GM18951 (cell line): ENCODE results near the gene KIAA1958.
"Not testable (repeated sequence)": the region's sequence is repeated elsewhere in the genome, so short reads cannot be mapped to it uniquely, and the experiment has no call there.

Experiments
- POLR2A ChIP-seq: IDR thresholded peaks from 4 replicates; pipeline ENCODE4 v1.6.1; 2011; ENCODE audit warnings: mild to moderate bottlenecking; ENCODE audit not compliant: insufficient read length, insufficient read depth; ENCODE audit errors: extremely low read depth
- in situ Hi-C: fragments of 300-500 bp; cut with MboI; formaldehyde crosslinking; loops from one replicate; pipeline ENCODE4 v1.12.0; 2022; ENCODE audit warnings: low sequenced_read_pairs, mixed read lengths, inconsistent platforms; ENCODE audit not compliant: unreplicated experiment

KIAA1958 gene

DNA sequence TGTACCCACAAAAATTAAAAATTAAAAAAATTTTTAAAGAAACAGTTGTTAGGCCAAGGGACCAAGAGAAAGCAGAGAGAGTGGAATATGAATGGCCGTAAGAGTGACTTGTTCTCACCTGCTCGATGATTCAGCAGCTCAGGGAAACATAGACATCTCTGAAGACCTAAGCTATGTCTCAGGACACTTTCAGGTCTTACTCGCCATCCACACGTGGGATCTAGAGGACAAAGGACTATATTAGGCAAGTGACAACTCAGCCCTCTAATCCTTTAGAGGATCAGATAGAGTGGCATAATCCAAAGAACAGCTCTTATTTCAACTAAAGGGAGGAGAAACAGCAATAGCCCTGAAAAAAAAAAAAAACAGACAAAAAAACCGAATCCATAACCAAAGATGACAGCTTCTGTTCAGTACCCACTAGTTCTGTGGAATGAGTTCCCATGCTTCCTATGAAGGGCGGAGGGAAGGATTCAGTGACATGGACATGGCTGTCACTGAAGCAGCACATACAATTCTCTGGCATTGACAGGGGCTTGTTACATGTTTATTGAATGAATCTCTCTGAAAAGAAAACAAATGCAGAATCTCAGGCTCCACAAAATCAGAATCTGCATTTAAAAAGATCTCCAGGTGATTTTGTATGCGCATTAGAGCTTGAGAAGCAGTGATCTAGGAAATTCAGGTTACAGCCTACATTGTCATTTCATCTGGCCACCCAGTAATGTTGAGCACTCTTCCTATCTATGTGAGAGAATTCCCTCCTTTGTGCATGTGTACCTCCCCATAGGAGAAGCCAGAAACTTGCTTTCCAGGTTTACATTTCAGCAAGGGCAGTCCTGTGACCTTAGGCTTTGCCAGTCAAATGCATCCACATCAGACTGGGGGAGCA lies 96.0 kb downstream of the KIAA1958 start:
- no peak for TF ChIP-seq POLR2A
- in situ Hi-C loops: no loop called here

DNA sequence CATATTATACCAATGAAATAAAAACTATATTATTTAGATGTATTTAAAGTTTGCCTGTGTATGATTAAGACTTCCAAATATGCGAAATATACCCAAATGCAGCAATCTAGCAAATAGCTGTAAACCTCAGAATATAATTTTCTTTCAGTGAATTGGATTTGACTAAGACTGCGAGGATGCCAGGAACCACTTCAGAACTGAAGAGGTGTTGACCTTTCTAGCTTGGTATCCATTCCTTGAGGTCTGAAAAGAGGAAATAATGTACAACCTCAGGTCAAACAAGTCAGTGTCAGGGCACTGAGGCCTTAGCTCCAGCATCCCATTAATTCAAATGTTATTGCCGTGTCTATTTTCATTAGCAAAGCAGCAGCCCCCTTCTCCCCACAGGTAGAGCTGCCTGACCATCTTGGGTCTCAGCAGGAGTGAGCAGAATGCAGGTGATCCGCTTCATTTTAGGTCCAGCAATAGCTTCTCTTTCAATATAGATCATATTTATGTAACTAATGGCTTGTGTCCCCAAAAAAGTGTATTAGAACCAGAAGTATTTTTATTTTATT lies 100.0 kb downstream of the KIAA1958 start:
- no peak for TF ChIP-seq POLR2A
- in situ Hi-C loops: no loop called here

DNA sequence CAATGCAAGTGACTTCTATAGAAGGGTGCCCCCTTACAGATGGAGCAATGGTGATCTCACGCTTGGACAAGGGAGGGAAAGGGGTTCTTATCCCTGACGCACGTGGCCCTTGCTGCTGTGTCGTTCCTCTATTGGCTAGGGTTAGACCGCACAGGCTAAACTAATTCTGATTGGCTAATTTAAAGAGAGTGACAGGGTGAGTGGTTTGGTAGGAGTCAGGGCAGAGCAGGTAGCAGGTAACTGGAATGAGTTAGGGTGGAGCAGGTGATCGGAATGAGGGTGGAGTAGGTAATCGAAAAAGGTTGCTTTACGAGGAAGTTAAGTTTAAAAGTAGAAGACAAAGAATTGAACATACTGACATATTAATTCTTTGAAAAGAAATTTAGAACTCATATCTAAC lies 105.2 kb downstream of the KIAA1958 start:
- in situ Hi-C loops: not testable (repeated sequence)

DNA sequence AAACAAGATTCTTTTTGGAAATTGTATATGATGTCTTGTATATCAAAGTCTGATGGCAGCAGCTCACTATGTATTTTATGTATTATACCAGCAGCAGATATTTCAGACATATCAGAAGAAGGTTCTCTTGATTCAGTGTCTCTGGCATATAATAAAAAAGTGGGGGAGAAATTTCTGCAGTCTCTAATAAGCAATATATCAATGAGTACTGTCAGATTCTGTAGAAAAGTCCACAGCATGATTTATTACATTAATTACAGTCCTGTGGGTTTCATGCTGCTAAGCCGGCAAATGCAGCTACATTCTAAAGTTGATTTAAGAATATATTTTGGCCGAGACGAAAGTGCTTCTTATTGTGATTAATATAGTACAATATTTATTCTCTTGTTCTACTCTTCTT lies 113.1 kb downstream of the KIAA1958 start:
- in situ Hi-C loops: no loop called here

DNA sequence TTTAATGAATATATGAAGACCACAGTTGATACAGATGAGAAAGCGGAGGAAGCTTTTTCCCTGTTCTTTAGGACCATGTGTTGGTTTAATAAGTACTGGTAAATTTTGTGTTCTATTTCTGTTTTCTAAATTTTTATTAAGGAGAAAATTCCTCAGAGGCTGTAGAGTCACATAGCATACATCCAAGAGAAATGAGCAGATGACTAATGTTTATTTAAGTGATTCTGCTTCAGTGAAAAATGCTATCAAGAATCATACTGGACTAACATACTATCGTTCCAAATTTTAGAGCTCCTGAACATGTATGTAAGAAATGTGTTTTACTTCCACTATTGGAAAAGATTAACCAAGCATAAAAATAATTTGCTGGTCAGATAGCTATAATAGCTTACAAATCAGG lies 115.0 kb downstream of the KIAA1958 start:
- in situ Hi-C loops: no loop called here
- no peak for TF ChIP-seq POLR2A

More for the DNA sequence above, 113.1 kb downstream of the KIAA1958 start:
- TF ChIP-seq POLR2A: no peak

DNA sequence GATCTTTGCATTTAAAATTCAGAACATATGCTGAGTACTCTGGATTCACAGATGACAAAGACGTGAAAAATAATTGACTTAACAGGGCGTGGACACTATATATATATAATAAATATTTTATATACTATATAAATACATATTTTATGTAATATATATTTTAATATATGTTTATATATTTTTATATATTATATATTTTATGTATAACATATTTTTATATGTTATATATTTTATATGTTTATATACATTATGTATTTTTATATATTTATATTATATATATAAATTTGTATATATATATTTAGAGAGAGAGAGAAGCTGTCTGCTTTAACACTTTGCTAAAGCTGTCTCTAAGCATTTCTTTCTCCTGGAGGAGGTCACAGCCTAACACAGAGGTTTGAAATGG lies 118.2 kb downstream of the KIAA1958 start:
- in situ Hi-C loops: no loop called here
- no peak for TF ChIP-seq POLR2A

DNA sequence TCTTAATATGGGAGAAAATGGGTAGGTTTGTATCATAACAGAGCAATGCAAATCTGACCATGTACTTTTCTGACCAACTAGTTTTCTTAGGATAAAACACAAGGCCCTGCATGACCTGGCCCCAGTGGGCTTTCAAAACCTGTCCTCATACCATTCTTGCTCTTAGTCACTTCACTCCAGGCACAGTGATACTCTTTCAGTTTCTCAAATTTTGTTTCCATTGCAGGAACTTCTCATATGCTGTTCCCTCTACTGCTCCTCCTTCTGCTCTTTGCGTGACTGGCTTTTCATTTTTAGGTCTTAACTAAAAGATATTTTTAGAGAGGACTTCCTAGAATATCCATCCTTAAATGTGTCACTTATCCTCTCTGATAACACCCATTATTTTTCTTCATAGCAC lies 118.9 kb downstream of the KIAA1958 start:
- TF ChIP-seq POLR2A: no peak
- in situ Hi-C loops: no loop called here

DNA sequence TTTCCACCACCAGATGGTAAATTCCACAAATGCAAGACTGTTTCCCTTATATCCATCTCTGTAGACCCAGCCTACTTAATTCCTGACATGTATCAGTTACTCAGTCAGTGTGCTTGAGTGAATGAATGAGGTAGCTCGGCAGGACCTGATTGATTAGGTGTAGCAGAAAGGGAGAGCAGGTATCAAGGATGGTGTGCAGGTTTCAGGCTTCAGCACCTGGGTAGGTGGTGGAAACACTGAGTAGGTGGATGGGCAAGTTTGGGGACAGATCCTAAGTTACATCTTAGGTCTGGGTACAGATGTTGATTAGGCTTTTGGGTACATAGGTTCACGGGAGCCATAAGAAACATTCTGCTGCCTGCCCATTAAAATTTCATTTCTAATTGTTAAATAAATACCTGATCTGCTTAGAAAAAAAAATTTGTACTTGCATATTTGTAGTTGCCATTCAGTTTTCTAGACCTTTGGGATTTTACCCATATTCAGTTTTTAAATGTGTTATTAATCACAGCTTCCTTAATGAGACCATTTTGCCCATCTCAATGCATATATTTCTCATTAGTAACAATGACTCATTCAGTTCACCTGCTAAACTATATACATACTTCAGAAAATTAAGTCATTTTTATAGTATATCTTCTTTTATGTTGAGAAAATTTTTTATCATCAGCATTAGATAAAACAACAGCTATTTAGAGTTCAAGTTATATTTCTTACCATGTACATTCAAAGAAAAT lies 119.5 kb downstream of the KIAA1958 start:
- TF ChIP-seq POLR2A: no peak
- in situ Hi-C loops: no loop called here

DNA sequence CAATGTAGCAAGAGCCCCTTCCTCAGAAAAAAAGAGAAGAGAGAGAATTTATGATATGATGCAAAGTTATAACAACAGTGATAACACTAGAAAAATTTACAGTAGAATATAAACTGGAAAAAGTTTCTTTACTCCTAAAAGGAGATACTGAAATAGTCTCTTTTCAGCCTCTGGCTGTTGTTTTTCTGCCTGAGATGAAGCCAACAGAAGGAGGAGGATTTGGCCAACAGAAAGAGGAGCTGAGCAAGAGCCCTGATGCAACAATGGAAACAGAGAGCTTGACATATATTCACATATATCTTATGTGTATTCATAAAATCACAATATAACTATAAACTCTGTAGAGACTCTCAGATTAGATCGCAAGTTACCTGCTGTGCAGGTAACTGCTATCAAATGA lies 122.2 kb downstream of the KIAA1958 start:
- no peak for TF ChIP-seq POLR2A

DNA sequence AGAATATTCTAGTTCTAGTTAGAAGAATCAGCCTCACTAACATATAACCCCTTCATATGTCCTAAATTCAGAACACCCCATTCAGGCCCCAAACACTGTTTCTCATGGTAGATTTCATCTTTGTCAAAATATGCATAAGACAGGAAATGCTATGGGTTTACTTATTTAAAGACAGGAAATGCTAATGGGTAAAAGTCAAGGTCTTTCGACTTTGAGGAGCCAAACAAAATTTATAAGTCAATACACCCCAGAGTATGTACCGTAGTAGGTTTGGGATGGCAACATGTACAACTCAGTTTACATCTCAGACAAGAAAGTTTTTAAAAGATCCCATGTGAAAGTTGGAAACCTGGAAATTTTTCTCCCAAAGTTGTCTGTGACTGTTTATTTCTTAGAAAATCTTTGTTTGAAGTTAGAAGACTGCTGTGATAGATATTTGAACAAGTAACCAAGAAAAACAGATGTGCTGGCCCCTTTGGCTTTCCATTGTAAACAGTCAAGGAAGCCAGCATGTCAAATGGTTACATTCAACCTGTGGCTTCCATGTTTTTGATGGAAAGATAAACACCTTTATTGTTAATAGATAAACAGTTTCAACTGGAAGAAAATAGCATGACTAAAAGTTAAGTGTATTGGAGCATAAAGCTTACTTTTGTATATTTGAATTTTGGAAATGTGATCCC lies 129.1 kb downstream of the KIAA1958 start:
- no peak for TF ChIP-seq POLR2A
- in situ Hi-C loops: no loop called here

More for the DNA sequence above, 122.2 kb downstream of the KIAA1958 start:
- in situ Hi-C loops: no loop called here

DNA sequence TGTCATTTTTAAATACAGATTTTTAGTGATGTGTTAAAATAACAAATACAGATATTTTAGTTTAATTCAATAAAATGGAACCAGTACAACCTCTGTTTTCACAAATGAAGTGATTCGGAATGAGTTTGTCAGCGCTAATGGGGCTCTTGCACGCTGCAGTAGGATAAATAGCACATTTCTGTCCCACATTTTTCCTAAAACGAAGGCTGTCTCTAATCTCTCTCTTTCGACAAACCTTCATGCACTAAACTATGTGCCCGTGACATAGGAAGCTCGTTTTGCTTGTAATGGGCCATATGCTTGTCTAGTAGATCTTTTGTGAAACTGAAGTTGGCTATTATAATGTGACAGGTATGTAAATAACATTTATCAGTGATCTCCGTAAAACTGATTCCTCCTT lies 130.7 kb downstream of the KIAA1958 start:
- in situ Hi-C loops: no loop called here
- TF ChIP-seq POLR2A: no peak

DNA sequence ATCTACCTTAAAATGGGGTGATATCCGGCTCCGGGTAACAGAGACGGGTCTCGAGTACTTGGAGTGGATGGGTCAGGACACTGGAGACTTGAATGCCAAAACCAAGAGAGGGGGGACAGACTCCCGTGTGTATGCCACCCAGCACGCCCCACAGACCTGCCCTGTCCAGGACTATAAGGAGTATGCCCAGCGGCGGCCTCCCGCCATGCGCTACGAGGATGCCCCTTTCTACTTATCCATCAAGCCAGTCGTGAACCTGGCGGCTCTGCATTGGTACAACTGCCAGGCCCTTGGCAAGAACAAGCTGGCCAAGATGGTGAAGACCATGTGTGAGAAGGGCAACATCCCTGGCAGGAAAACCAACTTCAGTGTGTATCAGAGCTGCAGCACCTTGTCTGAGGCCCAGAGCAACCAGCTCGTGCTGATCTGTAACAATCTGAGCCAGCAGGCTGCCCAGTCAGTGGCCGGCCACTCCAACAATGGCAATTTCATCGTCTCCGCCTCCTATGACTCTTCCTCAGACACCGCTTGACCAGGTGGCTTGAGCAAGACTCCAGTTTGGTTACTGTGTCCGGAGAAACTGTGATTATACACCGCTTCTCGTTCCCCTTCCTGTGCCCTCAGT lies 131.9 kb downstream of the KIAA1958 start:
- in situ Hi-C loops: no loop called here
- no peak for TF ChIP-seq POLR2A

DNA sequence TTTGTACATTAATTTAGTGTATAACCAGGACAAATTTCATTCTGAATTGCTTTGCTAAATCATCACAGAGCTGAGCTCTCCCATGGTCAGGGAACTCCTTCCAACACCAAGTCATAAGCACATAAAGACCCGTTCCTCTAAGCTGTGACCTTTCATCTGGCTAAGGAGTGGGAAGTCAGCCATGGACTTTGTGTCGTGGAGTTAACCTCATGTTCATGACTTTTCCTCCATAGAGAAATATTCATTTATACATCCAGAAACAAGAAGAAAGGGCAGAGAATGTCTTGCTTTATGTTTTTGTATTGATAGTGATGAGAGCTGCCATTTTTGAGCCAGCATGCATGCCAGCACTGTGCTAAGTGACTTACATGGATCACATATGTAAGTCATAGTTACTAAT lies 133.8 kb downstream of the KIAA1958 start:
- in situ Hi-C loops: no loop called here
- no peak for TF ChIP-seq POLR2A
